ENCODE measurements around the gene ANKRD52. TPM values are rescaled to one million over a fixed set of nuclear protein-coding genes. Genes with fewer than 3 reads are reported as not detected.
A peak's percentile ranks its signal among the peaks of the same experiment; 100 is the strongest.

Gene ANKRD52
- total and polyA plus RNA-seq, 2 of the 8 experiments (the other 6 are each of a cell fraction or from before 2014, with no cell fraction given): 14.0 to 36.3 TPM

GRCh38 chr12:56188778-56189098 lies 69.4 kb downstream of the ANKRD52 start (continued):
- no peak for TF ChIP-seq ATF2 (IDR thresholded peaks at IDR 0.05; ENCODE audit: low read length)
- TF ChIP-seq SAP30 (IDR thresholded peaks at IDR 0.05; ENCODE audit: insufficient read depth, insufficient replicate concordance, low read length): no peak
- no peak for TF ChIP-seq TAF1 (IDR thresholded peaks at IDR 0.05; ENCODE audit: low read depth, low read length)
- TF ChIP-seq SIN3A (conservative IDR thresholded peaks at IDR 0.05 in 1 of 2, IDR thresholded peaks at IDR 0.05 in 1 of 2; ENCODE audit: low read depth in 1 of 2, low read length in 2 of 2): 0 out of 4 replicates have a peak, but pooled peaks have one; percentile 32 to 46
- TF ChIP-seq POU5F1 (IDR thresholded peaks at IDR 0.05; ENCODE audit: low read depth, low read length): no peak
- no peak for TF ChIP-seq BACH1 (IDR thresholded peaks at IDR 0.05; ENCODE audit: low read length)
- no peak for TF ChIP-seq CBX5 (IDR thresholded peaks at IDR 0.05; ENCODE audit: low read depth, low read length)
- 0 out of 2 replicates have a peak, but pooled peaks have one; percentile 1 for TF ChIP-seq YY1 (IDR thresholded peaks at IDR 0.05; ENCODE audit: low read depth, low read length)
- no peak for TF ChIP-seq SIRT6 (IDR thresholded peaks at IDR 0.05; ENCODE audit: low read length)
- no peak for TF ChIP-seq KDM4A (IDR thresholded peaks at IDR 0.05; ENCODE audit: low read depth, low read length, severe bottlenecking)
- TF ChIP-seq EZH2 (IDR thresholded peaks at IDR 0.05; ENCODE audit: low read depth, low read length, severe bottlenecking): no peak
- TF ChIP-seq CTBP2 (IDR thresholded peaks at IDR 0.05; ENCODE audit: borderline replicate concordance, insufficient read depth, insufficient read length, low read length): no peak
- TF ChIP-seq ASH2L (IDR thresholded peaks at IDR 0.05; ENCODE audit: low read length): peak; percentile 36

Data from H1 (cell line).